Measurements from ENCODE around the gene PRR12. TPM values are rescaled to one million over a fixed set of nuclear protein-coding genes. Genes with fewer than 3 reads are reported as not detected.

The PRR12 gene
- total RNA-seq (2021; ENCODE audit: unreplicated experiment) (22.9 TPM), Bru-seq, nascent RNA (percentile 58 among the genes with signal in this experiment), BruChase-seq, experiment 1, labeled RNA remaining after a 2-hour chase (percentile 65 among the genes with signal in this experiment), BruChase-seq, experiment 2, labeled RNA remaining after a 6-hour chase (percentile 69 among the genes with signal in this experiment)
- polyA plus RNA-seq (2012; ENCODE audit: insufficient read length), result 23.1 TPM
- long read RNA-seq, partial matches to known transcripts, result 1 of 5 reads
- long read RNA-seq, other reads (novel, unspliced or antisense), result 4 of 5 reads

- ChIA-PET CTCF (no interaction called here), POLR2A (no interaction called here)
- H3K4me1 ChIP-seq (ENCODE audit: control insufficient read depth, insufficient read depth, low read length), result peaks cover 8% of the 10 kb centered on the region
- peaks cover 4% of the 10 kb centered on the region; the same call in 1 of the 2 replicates for H3K36me3 ChIP-seq (ENCODE audit: control insufficient read depth, insufficient read depth, low read length)
- TF ChIP-seq CTCF (IDR thresholded peaks at IDR 0.05), result no peak
- TF ChIP-seq POLR2AphosphoS5 (IDR thresholded peaks at IDR 0.05; ENCODE audit: low read depth, low read length), result no peak
- no peak for TF ChIP-seq SIN3A (IDR thresholded peaks at IDR 0.05; ENCODE audit: borderline replicate concordance, insufficient read depth, low read depth, low read length)
- TF ChIP-seq TCF7L2 (IDR thresholded peaks at IDR 0.05; ENCODE audit: low read depth, low read length), result no peak
- no peak for TF ChIP-seq REST (IDR thresholded peaks at IDR 0.05; ENCODE audit: insufficient read depth in 1 of 2, low read depth in 2 of 2, low read length in 1 of 2)
- BruUV-seq (replicated peaks), result no TSS peak
- ATAC-seq (peak; percentile 29; the same call in 1 of the 2 replicates), DNase-seq (ENCODE audit: low read depth, low spot score) (no peak)
- no peaks in the 10 kb centered on the region for H3K9me3 ChIP-seq (ENCODE audit: control insufficient read depth, insufficient read depth, low read depth, low read length)
- no peaks in the 10 kb centered on the region for H3K27me3 ChIP-seq (ENCODE audit: control insufficient read depth, insufficient read depth, low read length)
- H3K27ac ChIP-seq (ENCODE audit: low read length), result peak within 1 kb of the TSS; percentile 88
- in situ Hi-C loops (cut with HindIII; ENCODE audit: low pct_unique_long_range_greater_than_20kb, low sequenced_read_pairs), result no loop called here
- intact Hi-C loops (cut with micrococcal nuclease; ENCODE audit: unreplicated experiment), result no loop called here
- peak within 1 kb of the TSS; percentile 67 to 77 for H3K4me3 ChIP-seq (ENCODE audit: low read depth in 2 of 2, low read length in 2 of 2)
Observed at GRCh38 chr19:49590971-49591730, at the start of gene PRR12. Gene PRR12, plus strand, starts transcription at chr19:49591182. Its CDS starts 473 bp downstream, at chr19:49591655.

- in situ Hi-C loops (cut with HindIII; ENCODE audit: low pct_unique_long_range_greater_than_20kb, low sequenced_read_pairs) (no loop called here), intact Hi-C loops (cut with micrococcal nuclease; ENCODE audit: unreplicated experiment) (no loop called here)
- Histone ChIP-seq H3K27me3 (ENCODE audit: control insufficient read depth, insufficient read depth, low read length) (no peaks in the 10 kb centered on the region), H3K27ac (ENCODE audit: low read length) (no peak overlapping the region), H3K4me1 (ENCODE audit: control insufficient read depth, insufficient read depth, low read length) (peaks cover 3% of the 10 kb centered on the region; the same call in 1 of the 2 replicates), H3K36me3 (ENCODE audit: control insufficient read depth, insufficient read depth, low read length) (no peaks in the 10 kb centered on the region), H3K9me3 (ENCODE audit: control insufficient read depth, insufficient read depth, low read depth, low read length) (no peaks in the 10 kb centered on the region), H3K4me3 (ENCODE audit: low read depth in 2 of 2, low read length in 2 of 2) (no peak overlapping the region)
- ATAC-seq (no peak), DNase-seq (ENCODE audit: low read depth, low spot score) (no peak)
- BruUV-seq (replicated peaks), result no TSS peak
- ChIA-PET CTCF (interaction anchor here (0.6 kb wide), 1 partner anchor 63 kb away, joined by 5 read pairs; no protein-coding TSS in a partner anchor), POLR2A (no interaction called here)
- TF ChIP-seq SIN3A (IDR thresholded peaks at IDR 0.05; ENCODE audit: borderline replicate concordance, insufficient read depth, low read depth, low read length), result no peak
- no peak for TF ChIP-seq CTCF (IDR thresholded peaks at IDR 0.05)
Observed at GRCh38 chr19:49541914-49542313, 49.1 kb upstream of the PRR12 start.
